CD4-positive, alpha-beta T cell treated with Interleukin-6 at 100 ng/mL for 8 hours (primary cell): ENCODE measurements around the gene MAN2B2.
A peak's percentile ranks its signal among the peaks of the same experiment; 100 is the strongest.

ENCODE experiments used
- DNase-seq: peaks from one replicate; pipeline ENCODE4 v3.0.0-alpha.2; 2020; ENCODE audit warnings: mixed read lengths, low spot score

The MAN2B2 gene

GRCh38 chr4:6574747-6575502, at the start of gene MAN2B2:
TSS of gene MAN2B2 (plus strand) at chr4:6575189. CDS start at chr4:6575211, 22 bp downstream.
- peak; percentile 79 for DNase-seq

GRCh38 chr4:6525474-6525873, 49.5 kb upstream of the MAN2B2 start:
- DNase-seq: no peak

GRCh38 chr4:6526156-6526555, 48.8 kb upstream of the MAN2B2 start:
- DNase-seq: no peak

- no peak for DNase-seq
Measured at GRCh38 chr4:6526671-6527091, 48.3 kb upstream of the MAN2B2 start.

GRCh38 chr4:6527259-6527658, 47.7 kb upstream of the MAN2B2 start:
- no peak for DNase-seq

GRCh38 chr4:6527683-6528595, 47.0 kb upstream of the MAN2B2 start:
- no peak for DNase-seq

- no peak for DNase-seq
Measured at GRCh38 chr4:6529021-6529420, 46.0 kb upstream of the MAN2B2 start.

GRCh38 chr4:6530301-6530700, 44.7 kb upstream of the MAN2B2 start:
- DNase-seq: no peak

- no peak for DNase-seq
Measured at GRCh38 chr4:6530964-6531363, 44.0 kb upstream of the MAN2B2 start.

- DNase-seq: no peak
Measured at GRCh38 chr4:6532102-6532501, 42.9 kb upstream of the MAN2B2 start.

- DNase-seq: no peak
Measured at GRCh38 chr4:6532658-6533057, 42.3 kb upstream of the MAN2B2 start.

- DNase-seq: no peak
Measured at GRCh38 chr4:6534050-6534449, 40.9 kb upstream of the MAN2B2 start.

GRCh38 chr4:6534618-6535328, 40.2 kb upstream of the MAN2B2 start:
- DNase-seq: no peak

GRCh38 chr4:6535329-6535692, 39.7 kb upstream of the MAN2B2 start:
- DNase-seq: no peak

- DNase-seq: no peak
Measured at GRCh38 chr4:6535706-6536105, 39.3 kb upstream of the MAN2B2 start.

- DNase-seq: no peak
Measured at GRCh38 chr4:6538111-6538510, 36.9 kb upstream of the MAN2B2 start.

GRCh38 chr4:6538575-6538974, 36.4 kb upstream of the MAN2B2 start:
- DNase-seq: no peak

GRCh38 chr4:6539009-6539764, 35.8 kb upstream of the MAN2B2 start:
- DNase-seq: no peak

GRCh38 chr4:6540879-6541278, 34.1 kb upstream of the MAN2B2 start:
- DNase-seq: no peak

GRCh38 chr4:6541789-6542188, 33.2 kb upstream of the MAN2B2 start:
- DNase-seq: no peak

GRCh38 chr4:6542951-6543350, 32.0 kb upstream of the MAN2B2 start:
- no peak for DNase-seq

GRCh38 chr4:6546091-6546490, 28.9 kb upstream of the MAN2B2 start:
- DNase-seq: no peak
